SHP77 (cell line): ENCODE results near the gene CELSR3.

Experiments used
- DNase-seq, 2 experiments: peaks; one replicate each; lab custom pipeline; 2025; lab: John Stamatoyannopoulos, UW

CELSR3 gene

GRCh38 chr3:48661501-48662144, 1.1 kb downstream of the CELSR3 start:
- no peak for DNase-seq

DNA sequence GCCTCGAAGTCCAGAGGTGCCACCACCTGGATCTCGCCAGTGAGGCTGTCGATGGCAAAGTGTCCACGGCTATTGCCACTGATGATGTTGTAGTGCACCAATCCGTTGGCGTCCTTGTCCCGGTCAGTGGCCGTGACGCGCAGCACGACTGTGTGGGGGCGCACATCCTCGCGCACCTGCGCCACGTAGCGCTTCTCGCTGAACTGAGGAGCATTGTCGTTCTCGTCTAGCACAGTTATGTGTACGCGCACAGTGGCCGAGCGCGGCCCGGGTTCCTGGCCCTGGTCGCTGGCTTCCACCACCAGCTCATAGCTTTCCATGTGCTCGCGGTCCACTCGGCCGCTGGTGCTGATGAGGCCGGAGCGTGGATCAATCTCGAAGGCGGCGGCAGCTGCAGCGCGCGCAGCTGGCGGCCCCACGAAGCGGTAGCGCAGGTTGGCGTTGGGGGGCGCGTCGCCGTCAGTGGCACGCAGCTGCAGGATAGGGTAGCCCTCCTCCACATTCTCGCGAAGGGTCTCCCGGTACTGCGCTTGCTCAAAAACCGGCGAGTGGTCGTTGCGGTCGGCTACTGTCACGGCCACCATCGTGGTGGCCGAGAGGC, 1.8 kb downstream of the CELSR3 start:
- no peak for DNase-seq

- DNase-seq = no peak
Measured at GRCh38 chr3:48656841-48657281, 5.8 kb downstream of the CELSR3 start.

DNA sequence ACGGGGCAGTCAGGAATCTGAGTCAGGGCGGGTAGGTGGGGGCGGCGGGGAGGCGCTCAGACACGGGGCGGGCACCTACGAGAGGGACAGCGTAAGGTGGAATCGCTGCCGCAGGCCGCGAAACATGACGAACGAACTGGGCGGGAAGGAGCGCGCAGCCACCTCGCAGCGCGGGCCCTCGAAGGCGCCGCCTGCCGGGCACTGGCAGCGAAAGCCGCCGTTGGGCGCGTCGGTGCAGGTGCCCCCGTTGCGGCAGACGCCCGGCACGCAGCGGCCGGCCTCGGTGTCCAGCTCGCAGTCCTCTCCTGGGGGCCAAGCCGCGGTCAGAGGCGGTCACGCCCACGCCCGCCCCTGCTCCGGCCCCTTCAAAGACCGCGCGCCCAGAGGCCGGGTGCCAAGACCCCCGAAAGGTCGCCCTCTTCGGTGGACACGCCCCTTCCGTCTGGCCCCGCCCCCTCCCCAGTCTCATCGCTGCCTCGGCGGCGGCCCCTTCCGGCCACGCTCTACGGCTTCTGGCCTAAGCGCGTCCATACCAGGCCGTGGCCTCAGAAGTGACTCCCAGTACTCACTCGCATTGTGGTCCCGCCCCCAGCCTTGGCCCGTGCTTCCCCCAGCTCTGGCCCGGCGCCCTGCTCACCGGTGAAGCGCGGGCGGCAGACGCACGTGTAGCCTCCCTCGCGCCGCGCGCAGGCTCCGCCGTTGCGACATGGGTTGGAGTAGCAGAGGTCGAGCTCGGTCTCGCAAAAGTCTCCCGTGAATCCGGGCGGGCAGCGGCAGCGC, 6.4 kb downstream of the CELSR3 start:
- no peak for DNase-seq

- DNase-seq = no peak
Measured at GRCh38 chr3:48655606-48656005, 7.1 kb downstream of the CELSR3 start.

- no peak for DNase-seq
Measured at GRCh38 chr3:48655063-48655462, 7.6 kb downstream of the CELSR3 start.

GRCh38 chr3:48652923-48653715, 9.6 kb downstream of the CELSR3 start:
- DNase-seq = no peak

DNA sequence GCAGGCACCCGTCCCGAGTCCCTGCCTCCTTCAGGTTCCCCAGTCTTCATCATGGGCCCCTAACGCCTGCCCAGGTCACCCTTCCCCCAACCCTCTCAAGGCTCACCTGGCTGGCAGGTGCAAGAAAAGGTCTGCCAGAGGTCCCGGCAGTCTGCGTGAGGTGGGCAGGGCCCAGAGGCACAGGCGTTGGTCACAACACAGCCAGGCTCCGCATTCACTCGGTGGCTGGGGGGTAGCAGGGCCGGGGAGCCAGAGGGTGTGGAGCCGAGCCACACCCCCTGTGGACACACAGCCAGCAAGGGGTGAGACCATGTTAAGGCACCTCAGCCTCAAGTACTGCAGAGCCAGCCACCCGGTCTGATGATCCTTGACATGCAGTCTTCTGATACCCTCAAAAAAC, 10.9 kb downstream of the CELSR3 start:
- no peak for DNase-seq

GRCh38 chr3:48650723-48651122, 12.0 kb downstream of the CELSR3 start:
- no peak for DNase-seq

DNA sequence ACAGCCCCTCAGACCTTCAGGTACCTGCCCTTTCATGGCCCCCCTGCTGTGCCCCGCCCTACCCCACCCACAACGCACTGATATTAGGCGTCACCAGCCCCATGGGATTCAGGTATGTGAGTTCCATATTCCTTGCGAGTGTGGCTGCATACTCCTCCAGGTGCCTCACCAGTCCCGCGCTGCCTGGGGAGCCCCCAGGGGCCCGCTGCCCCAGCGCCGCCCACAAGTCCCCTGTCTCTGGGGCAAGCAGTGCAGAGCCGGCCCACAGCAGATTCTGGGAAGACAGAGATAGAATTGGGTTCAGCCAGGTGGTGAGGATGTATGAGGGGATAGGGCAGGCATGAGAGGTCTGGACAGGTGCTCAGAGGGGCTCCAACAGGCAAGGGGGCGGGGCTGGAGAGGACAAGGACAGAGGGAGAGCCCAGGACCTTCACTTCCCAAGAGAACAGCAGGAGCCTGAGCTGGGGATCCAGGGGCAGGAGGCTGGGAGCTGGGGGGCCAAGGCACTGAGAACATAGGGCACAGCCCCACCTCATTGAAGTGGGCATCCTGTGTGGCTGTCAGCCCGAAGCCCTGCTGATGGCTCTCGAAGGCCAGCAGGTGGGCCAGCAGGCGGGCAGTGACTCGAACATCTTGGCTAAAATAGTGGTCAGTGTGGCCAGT, 14.4 kb downstream of the CELSR3 start:
- DNase-seq = no peak

GRCh38 chr3:48647714-48648113, 15.0 kb downstream of the CELSR3 start:
- no peak for DNase-seq

DNA sequence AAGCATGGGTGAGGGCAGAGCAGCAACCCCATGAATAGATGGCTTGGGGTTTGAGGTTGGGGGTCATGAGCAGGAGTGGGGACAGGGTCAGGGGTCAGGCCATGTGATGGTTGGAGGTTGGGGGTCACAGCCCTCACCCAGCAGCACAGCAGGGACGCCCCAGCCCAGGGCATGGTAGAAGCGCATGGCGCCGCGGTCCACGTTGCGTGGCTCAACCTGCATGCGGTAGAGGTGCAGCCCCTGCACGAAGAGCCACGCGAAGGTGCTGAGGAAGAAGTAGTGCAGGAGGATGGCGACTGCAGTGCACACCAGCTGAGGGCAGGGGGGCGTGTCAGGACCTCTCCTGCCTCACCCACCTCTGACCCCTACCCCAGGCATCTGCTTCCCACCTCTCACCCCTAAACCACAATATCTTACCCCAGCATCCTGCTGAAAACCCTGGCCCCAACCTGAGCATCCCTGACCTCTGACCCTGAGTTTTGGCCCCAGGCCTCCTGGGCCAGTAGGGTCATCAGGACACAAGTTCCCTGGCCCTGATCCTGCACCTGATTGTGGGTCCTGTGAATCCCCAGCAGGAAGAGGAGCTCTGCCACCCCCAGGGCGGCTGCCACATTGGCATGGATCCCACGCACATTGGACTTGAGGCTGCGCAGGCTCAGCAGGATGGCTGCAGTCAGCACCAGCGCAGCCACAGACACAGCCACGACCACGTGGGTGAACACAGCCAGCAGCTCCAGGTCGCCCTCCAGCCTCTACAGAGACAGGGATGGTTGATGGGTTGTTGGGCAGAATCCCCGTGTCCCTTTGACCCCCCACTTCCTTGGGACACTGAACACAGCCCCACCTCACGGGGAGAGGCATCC, 17.6 kb downstream of the CELSR3 start:
- DNase-seq = no peak

DNA sequence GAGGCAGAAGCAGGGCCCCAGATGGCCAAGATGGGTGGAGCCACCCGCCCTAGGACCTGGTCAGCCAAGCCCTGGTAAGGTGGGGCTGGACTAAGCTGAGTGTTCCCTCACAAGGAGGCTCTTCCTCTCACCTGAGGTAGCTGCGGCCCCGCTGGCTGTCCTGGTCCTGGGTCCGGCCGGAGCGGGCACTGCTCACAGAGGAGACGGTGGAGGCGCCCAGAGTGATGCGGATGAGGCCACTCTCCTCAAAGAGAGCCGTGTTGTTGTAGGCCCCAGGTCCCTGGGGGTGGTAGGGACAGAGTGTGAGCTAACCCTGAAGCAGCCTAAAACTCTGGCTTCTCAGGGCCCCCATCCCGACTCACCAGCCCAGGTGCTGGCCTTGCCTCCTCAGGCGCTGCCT, 20.1 kb downstream of the CELSR3 start:
- DNase-seq = no peak

GRCh38 chr3:48641396-48641795, 21.3 kb downstream of the CELSR3 start:
- DNase-seq = no peak

DNA sequence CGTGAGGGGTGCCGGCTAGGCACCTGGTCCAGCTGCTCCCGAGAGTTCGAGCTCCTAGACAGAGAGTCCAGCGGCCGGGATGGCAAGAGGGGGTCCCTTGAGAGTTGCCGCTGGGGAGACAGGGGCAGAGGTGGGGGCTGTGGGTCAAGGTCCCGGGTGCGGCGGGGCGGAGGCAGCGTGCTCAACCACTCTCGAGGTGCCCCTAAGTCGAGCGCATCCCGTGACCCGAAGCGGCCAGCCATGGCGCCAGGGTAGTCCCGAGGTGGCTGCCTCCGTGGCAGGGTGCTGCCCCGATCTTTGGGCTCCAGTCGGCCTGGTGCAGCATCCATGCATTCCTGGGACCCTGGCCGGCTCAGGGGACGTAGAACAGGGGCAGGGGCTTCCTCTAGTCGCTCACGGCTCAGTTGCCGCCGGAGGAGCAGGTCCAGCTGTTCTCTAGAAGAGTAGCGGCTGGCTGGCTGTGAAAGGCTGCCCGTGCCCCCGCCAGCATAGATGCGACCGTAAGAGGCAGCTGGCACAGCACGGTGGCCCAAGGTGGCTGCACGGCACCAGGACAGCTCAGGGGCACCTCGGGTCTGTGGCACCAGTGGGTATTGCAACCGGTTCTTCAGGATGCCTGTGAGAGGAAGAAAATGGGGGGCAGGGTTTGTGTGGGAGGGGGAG, 22.6 kb downstream of the CELSR3 start:
- no peak for DNase-seq

GRCh38 chr3:48637305-48637704, 25.4 kb downstream of the CELSR3 start:
- no peak for DNase-seq

DNA sequence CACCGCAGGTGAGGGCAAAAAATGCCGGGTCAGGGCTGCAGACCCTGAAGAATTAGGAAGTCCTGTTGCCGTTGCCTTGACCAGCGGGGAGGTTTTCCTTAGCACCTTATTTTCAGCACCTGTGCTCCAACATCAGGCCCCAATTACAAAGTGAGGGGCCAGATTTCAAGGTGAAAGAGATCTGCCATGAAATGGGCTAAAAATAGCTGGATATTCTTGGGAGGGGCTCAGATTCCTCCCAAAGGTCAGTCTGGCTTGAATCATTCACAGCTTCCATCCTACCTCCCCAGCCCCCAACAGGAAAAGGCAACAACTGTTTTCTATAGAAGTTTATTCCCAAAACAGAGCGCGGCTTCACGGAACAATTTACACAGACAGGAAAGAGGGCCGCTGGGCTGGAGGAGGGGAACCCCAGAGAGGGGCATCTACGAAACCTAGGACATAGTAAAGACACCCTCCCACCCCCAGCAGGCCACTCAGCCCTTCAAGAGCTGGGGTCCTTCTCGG, 26.5 kb downstream of the CELSR3 start:
- DNase-seq = no peak

DNA sequence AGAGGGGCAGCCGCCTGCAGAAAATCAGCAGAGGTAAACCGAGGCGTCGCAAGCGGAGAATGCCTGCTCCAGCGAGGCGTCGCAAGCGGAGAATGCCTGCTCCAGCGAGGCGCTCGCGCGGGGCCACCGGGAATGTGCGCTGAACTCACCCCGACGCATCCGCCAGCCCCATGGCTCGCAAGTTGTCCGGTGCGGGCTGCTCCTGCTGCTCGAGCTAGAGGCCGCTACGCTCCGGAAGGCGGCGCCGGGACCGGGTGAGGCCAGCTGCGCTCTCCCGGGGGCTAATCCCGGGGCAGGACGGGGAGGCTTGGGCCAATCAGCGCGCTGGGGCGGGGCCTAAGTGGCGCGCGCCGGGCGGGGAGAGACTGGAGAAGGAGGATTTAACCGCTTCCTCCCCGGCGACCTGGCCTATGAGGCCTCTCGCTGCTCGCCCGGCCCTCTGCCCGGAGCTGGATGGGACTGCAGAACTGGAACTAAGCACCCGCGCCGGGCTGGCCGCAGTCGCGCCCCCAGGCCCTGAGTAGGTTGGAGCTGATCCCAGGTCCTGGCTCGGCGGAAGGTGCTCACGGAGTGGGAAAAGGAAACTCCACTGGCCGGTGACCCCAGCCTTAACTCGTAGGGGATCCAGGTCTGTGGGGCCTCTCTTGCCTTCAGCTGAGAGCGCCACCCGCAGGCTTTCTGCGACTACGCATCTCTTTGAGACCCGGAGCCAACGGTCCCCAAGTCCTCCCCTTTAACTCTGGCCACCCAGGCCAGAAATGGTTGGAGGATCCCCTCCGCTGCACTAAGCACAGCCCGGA, 27.3 kb downstream of the CELSR3 start, which contains the start of gene SLC26A6:
Gene SLC26A6 (minus strand): TSS at position 240 of the 800 bp plus-strand sequence. CDS start 68 bp downstream, at position 172.
- DNase-seq = peak; percentile 91 to 95

GRCh38 chr3:48634661-48635221, 27.9 kb downstream of the CELSR3 start:
- peak; percentile 28 to 35 for DNase-seq
